ENCODE results near the gene TWIST2. TPM values are rescaled to one million over a fixed set of nuclear protein-coding genes. Genes with fewer than 3 reads are reported as not detected.

TWIST2 gene
- total RNA-seq, 4 donors from 2014 or later = 1.4 to 41.3 (median 15.7) TPM

DNA sequence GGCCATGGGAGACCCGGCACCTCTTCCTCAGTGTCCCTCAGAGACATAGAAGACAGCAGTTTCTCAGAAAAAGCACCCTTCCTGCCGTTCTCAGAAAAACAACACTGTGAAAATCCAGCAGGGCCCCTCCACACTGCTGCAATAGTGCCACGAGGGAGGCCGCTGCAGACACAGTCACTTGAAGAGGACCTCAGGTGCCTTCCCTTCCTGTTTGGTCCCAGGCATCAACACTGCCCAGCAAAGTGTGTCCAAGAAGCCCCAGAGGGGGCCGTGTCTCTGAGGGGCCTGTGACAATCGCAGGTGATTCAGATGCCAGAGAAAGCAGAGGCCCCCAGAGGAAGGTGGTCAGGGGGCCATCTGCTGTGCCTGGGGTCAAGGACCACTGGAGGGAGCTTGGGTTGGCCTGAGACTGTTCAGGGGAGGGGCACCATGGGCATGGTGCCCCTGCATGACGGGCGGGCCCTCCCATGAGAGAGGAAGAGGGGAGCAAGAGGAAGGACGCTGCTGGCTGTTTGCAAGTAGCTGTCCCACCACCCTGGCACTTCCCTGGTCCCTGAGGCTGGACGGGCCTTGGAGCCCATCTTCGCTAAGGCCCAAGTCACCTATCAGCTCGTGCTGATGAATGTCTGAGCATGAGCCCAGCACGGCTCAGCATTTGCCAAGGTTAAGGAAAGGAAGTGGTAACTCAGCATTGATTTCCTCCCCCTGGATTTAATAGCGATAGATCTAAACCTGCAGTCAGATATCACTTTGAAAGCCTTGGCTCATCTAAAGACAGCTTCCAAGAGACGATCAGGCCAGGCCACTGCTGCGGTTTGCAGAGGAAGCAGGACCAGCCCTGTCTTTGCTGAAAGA, 9.1 kb downstream of the TWIST2 start:
- Histone ChIP-seq H3K36me3 (no peaks in the 10 kb centered on the region), H3K27me3 (no peaks in the 10 kb centered on the region), H3K9me3 (no peaks in the 10 kb centered on the region), H3K4me1 (no peaks in the 10 kb centered on the region), H3K27ac (no peak overlapping the region), H3K4me3 (no peak overlapping the region)
- DNase-seq = no peak
- TF ChIP-seq, protein P1, sequence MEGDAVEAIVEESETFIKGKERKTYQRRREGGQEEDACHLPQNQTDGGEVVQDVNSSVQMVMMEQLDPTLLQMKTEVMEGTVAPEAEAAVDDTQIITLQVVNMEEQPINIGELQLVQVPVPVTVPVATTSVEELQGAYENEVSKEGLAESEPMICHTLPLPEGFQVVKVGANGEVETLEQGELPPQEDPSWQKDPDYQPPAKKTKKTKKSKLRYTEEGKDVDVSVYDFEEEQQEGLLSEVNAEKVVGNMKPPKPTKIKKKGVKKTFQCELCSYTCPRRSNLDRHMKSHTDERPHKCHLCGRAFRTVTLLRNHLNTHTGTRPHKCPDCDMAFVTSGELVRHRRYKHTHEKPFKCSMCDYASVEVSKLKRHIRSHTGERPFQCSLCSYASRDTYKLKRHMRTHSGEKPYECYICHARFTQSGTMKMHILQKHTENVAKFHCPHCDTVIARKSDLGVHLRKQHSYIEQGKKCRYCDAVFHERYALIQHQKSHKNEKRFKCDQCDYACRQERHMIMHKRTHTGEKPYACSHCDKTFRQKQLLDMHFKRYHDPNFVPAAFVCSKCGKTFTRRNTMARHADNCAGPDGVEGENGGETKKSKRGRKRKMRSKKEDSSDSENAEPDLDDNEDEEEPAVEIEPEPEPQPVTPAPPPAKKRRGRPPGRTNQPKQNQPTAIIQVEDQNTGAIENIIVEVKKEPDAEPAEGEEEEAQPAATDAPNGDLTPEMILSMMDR (IDR thresholded peaks at IDR 0.05) = no peak
- TF ChIP-seq POLR2A (IDR thresholded peaks at IDR 0.05) = no peak

- no peak overlapping the region for H3K4me3 ChIP-seq
- TF ChIP-seq, protein P1 (IDR thresholded peaks at IDR 0.05) = no peak
- no peak for TF ChIP-seq POLR2A (IDR thresholded peaks at IDR 0.05)
- H3K27me3 ChIP-seq = no peaks in the 10 kb centered on the region
- H3K36me3 ChIP-seq = no peaks in the 10 kb centered on the region
- H3K4me1 ChIP-seq = no peaks in the 10 kb centered on the region
- DNase-seq = no peak
- no peaks in the 10 kb centered on the region for H3K9me3 ChIP-seq
- H3K27ac ChIP-seq = no peak overlapping the region
Observed at GRCh38 chr2:238857959-238858358, 10.1 kb downstream of the TWIST2 start.

DNA sequence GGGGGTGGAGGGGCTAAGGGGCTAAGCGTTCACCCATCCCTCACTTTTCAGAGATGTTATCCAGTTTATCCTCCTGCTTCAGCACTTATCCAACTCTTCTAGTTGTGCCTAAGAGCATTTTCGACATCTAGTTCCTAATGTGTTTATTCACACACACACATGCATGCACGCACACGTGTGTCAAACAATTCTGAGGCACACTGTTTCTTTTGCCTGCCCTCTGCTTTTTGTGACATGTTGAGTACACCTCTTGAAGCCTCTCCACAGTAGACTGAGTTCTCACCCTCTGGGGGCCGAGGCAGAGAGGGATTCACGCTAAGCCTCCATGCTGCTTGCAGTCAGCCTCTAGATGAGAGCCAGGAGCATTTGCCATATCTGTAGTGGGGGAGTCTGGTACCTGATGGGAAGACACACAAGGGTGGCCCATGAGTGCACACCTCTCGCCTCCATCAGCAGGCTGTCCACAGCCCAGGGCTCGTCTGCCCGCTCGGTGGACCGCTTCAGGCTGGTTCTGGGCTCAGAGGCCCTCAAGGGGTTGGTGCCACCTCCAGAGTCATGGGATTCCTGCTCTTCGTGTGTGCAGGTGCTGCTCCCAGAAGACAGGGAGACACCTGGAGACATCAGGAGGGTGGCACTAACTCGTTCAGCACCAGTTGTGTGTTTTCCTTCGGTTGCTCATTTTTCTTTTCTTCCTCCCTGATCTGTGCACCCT, 11.9 kb downstream of the TWIST2 start:
- no peak overlapping the region for H3K27ac ChIP-seq
- H3K4me1 ChIP-seq = peaks cover 0 to 11% (median 4%) of the 10 kb centered on the region in 4 donors
- DNase-seq = peak in 1 of 3 donors; percentile 34
- H3K27me3 ChIP-seq = no peaks in the 10 kb centered on the region
- H3K4me3 ChIP-seq = no peak overlapping the region
- H3K36me3 ChIP-seq = no peaks in the 10 kb centered on the region
- TF ChIP-seq, protein P1 (IDR thresholded peaks at IDR 0.05) = no peak
- no peak for TF ChIP-seq POLR2A (IDR thresholded peaks at IDR 0.05)
- H3K9me3 ChIP-seq = no peaks in the 10 kb centered on the region

- TF ChIP-seq, protein P1 (IDR thresholded peaks at IDR 0.05) = no peak
- no peak for TF ChIP-seq POLR2A (IDR thresholded peaks at IDR 0.05)
- Histone ChIP-seq H3K9me3 (no peaks in the 10 kb centered on the region), H3K4me3 (no peak overlapping the region), H3K27me3 (no peaks in the 10 kb centered on the region), H3K4me1 (peaks cover 0 to 17% (median 5%) of the 10 kb centered on the region in 4 donors), H3K36me3 (no peaks in the 10 kb centered on the region), H3K27ac (no peak overlapping the region)
- DNase-seq = peak in 1 of 3 donors; percentile 21
Observed at GRCh38 chr2:238861013-238861730, 13.3 kb downstream of the TWIST2 start.

DNA sequence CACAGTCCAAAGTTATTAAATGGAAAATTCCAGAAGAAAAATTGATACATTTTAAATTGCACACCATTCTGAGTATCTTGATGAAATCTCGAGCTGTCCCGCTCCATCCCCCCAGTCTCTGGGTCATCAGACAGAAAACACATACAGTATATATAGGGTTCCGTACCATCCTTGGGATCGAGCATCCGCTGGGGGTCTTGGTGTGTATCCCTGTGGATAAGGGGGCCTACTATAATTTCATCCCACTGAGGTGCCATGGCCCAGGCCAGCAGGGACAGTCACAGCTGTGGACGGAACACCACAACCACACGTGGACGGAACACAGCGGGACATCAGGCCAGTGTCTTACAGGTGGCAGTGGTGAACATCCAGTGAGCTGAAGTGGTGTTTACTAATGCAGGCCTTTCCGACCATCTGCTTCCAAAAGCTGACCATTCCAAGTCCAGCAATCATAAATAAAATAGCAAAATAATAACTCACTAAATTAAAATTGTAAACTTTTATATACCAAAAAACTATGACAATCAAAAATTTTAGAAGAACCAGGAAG, 14.0 kb downstream of the TWIST2 start:
- Histone ChIP-seq H3K36me3 (no peaks in the 10 kb centered on the region), H3K27me3 (no peaks in the 10 kb centered on the region), H3K9me3 (no peaks in the 10 kb centered on the region), H3K4me3 (no peak overlapping the region), H3K27ac (no peak overlapping the region), H3K4me1 (peaks cover 0 to 17% (median 5%) of the 10 kb centered on the region in 4 donors)
- no peak for TF ChIP-seq POLR2A (IDR thresholded peaks at IDR 0.05)
- TF ChIP-seq, protein P1 (IDR thresholded peaks at IDR 0.05) = no peak
- DNase-seq = peak in 1 of 3 donors; percentile 40
